IMR-90 (cell line): ENCODE measurements around the gene HOXD8. TPM values are rescaled to one million over a fixed set of nuclear protein-coding genes. Genes with fewer than 3 reads are reported as not detected.

ENCODE experiments used
- ATAC-seq: fragments of 200-7000 bp; cut with Tn5 transposase; 2 replicates; pipeline ENCODE4 v1.9.1; 2020; ENCODE audit warnings: low read depth, mild to moderate bottlenecking, moderate library complexity
- BruUV-seq: library from RNA; stranded (reverse); fragments of 400-500 nt; replicated peaks from 2 replicates; lab custom pipeline; 2021; lab: Mats Ljungman, UMichigan
- CTCF ChIA-PET: fragments of 300-600 bp; formaldehyde crosslinking; extraction: SDS; loops from one replicate; lab custom pipeline; 2021; ENCODE audit warnings: antibody characterized with exemption; lab: Yijun Ruan, JAX
- POLR2A ChIA-PET: fragments of 300-600 bp; sonication (Branson Sonifier 250); formaldehyde crosslinking; loops from one replicate; lab custom pipeline; 2022; ENCODE audit warnings: antibody characterized with exemption; ENCODE audit not compliant: unreplicated experiment; lab: Charles Lee
- DNase-seq: peaks from one replicate; pipeline ENCODE4 v3.0.0; 2013
- H2AFZ ChIP-seq: replicated peaks from 2 replicates; pipeline ENCODE3; 2013; ENCODE audit warnings: low read length, mild to moderate bottlenecking; ENCODE audit not compliant: poor library complexity
- H2AK5ac ChIP-seq: 2 replicates; pipeline ENCODE4 v1.6.1; 2013; ENCODE audit warnings: low read depth, low read length, inconsistent platforms
- H2AK9ac ChIP-seq: replicated peaks from 2 replicates; pipeline ENCODE3; 2013; ENCODE audit warnings: mild to moderate bottlenecking, low read depth, low read length, moderate library complexity; ENCODE audit not compliant: poor library complexity
- H2BK120ac ChIP-seq: 2 replicates; pipeline ENCODE4 v1.6.1; 2013; ENCODE audit warnings: low read depth, low read length, inconsistent platforms
- H2BK15ac ChIP-seq: 3 replicates; pipeline ENCODE4 v1.6.1; 2013; ENCODE audit warnings: low read depth, low read length, inconsistent platforms
- H2BK20ac ChIP-seq: 2 replicates; pipeline ENCODE4 v1.6.1; 2013; ENCODE audit warnings: low read depth, mild to moderate bottlenecking, inconsistent platforms, low read length, moderate library complexity
- H2BK5ac ChIP-seq: 2 replicates; pipeline ENCODE4 v1.6.1; 2013; ENCODE audit warnings: mild to moderate bottlenecking, low read depth, low read length, inconsistent platforms; ENCODE audit not compliant: poor library complexity, severe bottlenecking
- H3K14ac ChIP-seq: replicated peaks from 2 replicates; pipeline ENCODE4 v1.6.1; 2013; ENCODE audit warnings: low read depth, low read length, inconsistent platforms
- H3K18ac ChIP-seq: 2 replicates; pipeline ENCODE4 v1.6.1; 2013; ENCODE audit warnings: low read depth, low read length, control low read depth
- H3K23ac ChIP-seq: 2 replicates; pipeline ENCODE4 v1.6.1; 2013; ENCODE audit warnings: low read depth, low read length, inconsistent platforms
- H3K27ac ChIP-seq: 2 replicates; pipeline ENCODE4 v1.5.1; 2013; ENCODE audit warnings: mild to moderate bottlenecking, control low read depth, low read length; ENCODE audit not compliant: insufficient read depth
- H3K27me3 ChIP-seq: 2 replicates; pipeline ENCODE4 v1.6.1; 2013; ENCODE audit warnings: low read length; ENCODE audit not compliant: control insufficient read depth, insufficient read depth
- H3K36me3 ChIP-seq: 2 replicates; pipeline ENCODE4 v1.6.1; 2013; ENCODE audit warnings: low read length, mixed read lengths; ENCODE audit not compliant: control insufficient read depth, insufficient read depth
- H3K4ac ChIP-seq: 2 replicates; pipeline ENCODE4 v1.6.1; 2013; ENCODE audit warnings: low read depth, low read length, inconsistent platforms
- H3K4me1 ChIP-seq: 2 replicates; pipeline ENCODE4 v1.6.1; 2013; ENCODE audit warnings: low read length, mixed read lengths; ENCODE audit not compliant: control insufficient read depth, insufficient read depth
- H3K4me2 ChIP-seq: 2 replicates; pipeline ENCODE4 v1.6.1; 2013; ENCODE audit warnings: low read depth, mild to moderate bottlenecking, control low read depth, low read length, moderate library complexity
- H3K4me3 ChIP-seq: 2 replicates; pipeline ENCODE4 v1.5.1; 2013; ENCODE audit warnings: low read depth, mild to moderate bottlenecking, control low read depth, low read length, moderate library complexity; ENCODE audit not compliant: insufficient read depth
- H3K56ac ChIP-seq: 2 replicates; pipeline ENCODE4 v1.6.1; 2013; ENCODE audit warnings: low read length, inconsistent platforms; ENCODE audit not compliant: insufficient read depth; ENCODE audit errors: extremely low read depth
- H3K79me1 ChIP-seq, 2 experiments: 2 replicates each; pipeline ENCODE4 v1.6.1; 2013; ENCODE audit warnings: low read length in 2 of 2, inconsistent platforms in 1 of 2, low read depth in 1 of 2
- H3K9ac ChIP-seq: 2 replicates; pipeline ENCODE4 v1.6.1; 2013; ENCODE audit warnings: low read depth, low read length, control low read depth
- H3K9me1 ChIP-seq: 2 replicates; pipeline ENCODE4 v1.6.1; 2013; ENCODE audit warnings: low read length, inconsistent platforms; ENCODE audit not compliant: insufficient read depth
- H3K9me3 ChIP-seq: 2 replicates; pipeline ENCODE4 v1.6.1; 2013; ENCODE audit warnings: low read length; ENCODE audit not compliant: control insufficient read depth, insufficient read depth
- H4K20me1 ChIP-seq: 2 replicates; pipeline ENCODE4 v1.6.1; 2013; ENCODE audit warnings: low read length, inconsistent platforms; ENCODE audit not compliant: insufficient read depth
- H4K5ac ChIP-seq: 2 replicates; pipeline ENCODE4 v1.6.1; 2013; ENCODE audit warnings: mild to moderate bottlenecking, low read depth, low read length, control low read depth
- H4K8ac ChIP-seq, 2 experiments: 2 replicates each; pipeline ENCODE4 v1.6.1; 2013; ENCODE audit warnings: low read depth in 2 of 2, low read length in 2 of 2, control low read depth in 1 of 2, inconsistent platforms in 1 of 2
- H4K91ac ChIP-seq: 2 replicates; pipeline ENCODE4 v1.6.1; 2013; ENCODE audit warnings: low read depth, low read length, inconsistent platforms; ENCODE audit not compliant: insufficient read depth
- BHLHE40 ChIP-seq: fragments of 150-350 bp; IDR thresholded peaks from 2 replicates; pipeline ENCODE4 v1.6.1; 2016; ENCODE audit warnings: mild to moderate bottlenecking, low read depth, low read length
- CEBPB ChIP-seq: IDR thresholded peaks from 2 replicates; pipeline ENCODE4 v1.6.1; 2012; ENCODE audit warnings: low read depth, low read length, improper control_type of control experiment
- CHD1 ChIP-seq: IDR thresholded peaks from 2 replicates; pipeline ENCODE4 v1.6.1; 2012; ENCODE audit warnings: low read depth, low read length, improper control_type of control experiment
- CTCF ChIP-seq: conservative IDR thresholded peaks from 2 replicates; pipeline ENCODE4 v1.5.1; 2012; ENCODE audit warnings: mild to moderate bottlenecking, low read depth, low read length, improper control_type of control experiment
- ELK1 ChIP-seq: fragments of 150-350 bp; IDR thresholded peaks from 2 replicates; pipeline ENCODE4 v1.6.1; 2016; ENCODE audit warnings: low read depth, mild to moderate bottlenecking, low read length, moderate library complexity, borderline replicate concordance
- FOS ChIP-seq: fragments of 150-350 bp; IDR thresholded peaks from 2 replicates; pipeline ENCODE4 v1.6.1; 2016; ENCODE audit warnings: low read depth, low read length
- MAFK ChIP-seq: IDR thresholded peaks from 2 replicates; pipeline ENCODE4 v1.6.1; 2012; ENCODE audit warnings: low read depth, low read length, improper control_type of control experiment
- MAZ ChIP-seq: IDR thresholded peaks from 2 replicates; pipeline ENCODE4 v1.6.1; 2012; ENCODE audit warnings: low read depth, mild to moderate bottlenecking, low read length, improper control_type of control experiment, moderate library complexity, borderline replicate concordance
- MXI1 ChIP-seq: IDR thresholded peaks from 2 replicates; pipeline ENCODE4 v1.6.1; 2012; ENCODE audit warnings: low read depth, mild to moderate bottlenecking, low read length, moderate library complexity, borderline replicate concordance
- NFE2L2 ChIP-seq: fragments of 150-350 bp; IDR thresholded peaks from 2 replicates; pipeline ENCODE4 v1.6.1; 2016; ENCODE audit warnings: low read depth, mild to moderate bottlenecking, low read length
- POLR2A ChIP-seq: IDR thresholded peaks from 2 replicates; pipeline ENCODE4 v1.6.1; 2012; ENCODE audit warnings: mild to moderate bottlenecking, low read depth, low read length
- RAD21 ChIP-seq: IDR thresholded peaks from 2 replicates; pipeline ENCODE4 v1.6.1; 2012; ENCODE audit warnings: low read length, improper control_type of control experiment
- RCOR1 ChIP-seq: IDR thresholded peaks from 2 replicates; pipeline ENCODE4 v1.6.1; 2012; ENCODE audit warnings: mild to moderate bottlenecking, low read length, improper control_type of control experiment; ENCODE audit not compliant: insufficient replicate concordance
- RFX5 ChIP-seq: IDR thresholded peaks from 2 replicates; pipeline ENCODE4 v1.8.0; 2012; ENCODE audit warnings: low read depth, mild to moderate bottlenecking, low read length, moderate library complexity
- SMC3 ChIP-seq: fragments of 150-350 bp; IDR thresholded peaks from 2 replicates; pipeline ENCODE4 v1.6.1; 2016; ENCODE audit warnings: low read depth, mild to moderate bottlenecking, antibody characterized with exemption, low read length, moderate library complexity
- USF2 ChIP-seq: fragments of 150-350 bp; IDR thresholded peaks from 2 replicates; pipeline ENCODE4 v1.6.1; 2017; ENCODE audit warnings: mild to moderate bottlenecking, antibody characterized with exemption, low read length, low read depth
- WGBS, 2 experiments: methylation state at CpG; one replicate each; pipeline versions ENCODE4 v1.1.5 to v1.1.7; 2013; ENCODE audit warnings: missing lambda C conversion rate in 2 of 2; ENCODE audit not compliant: insufficient read length in 1 of 2; ENCODE audit errors: extremely low coverage in 2 of 2; 5-methylcytosine and 5-hydroxymethylcytosine counted together
- dilution Hi-C: fragments of 300-500 bp; cut with HindIII; formaldehyde crosslinking; loops from one replicate; pipeline ENCODE4 v1.14.3; 2018; ENCODE audit warnings: low sequenced_read_pairs; ENCODE audit not compliant: unreplicated experiment
- in situ Hi-C: fragments of 300-500 bp; cut with MboI; formaldehyde crosslinking; loops from 3 replicates; pipeline ENCODE4 v1.14.3; 2019; ENCODE audit warnings: low sequenced_read_pairs, inconsistent platforms, mixed read lengths
- intact Hi-C: fragments of 100-400 bp; cut with micrococcal nuclease; formaldehyde crosslinking; loops from 2 replicates; pipeline ENCODE4 v1.10.0; 2022
- polyA plus RNA-seq, 3 experiments: library from polyadenylated mRNA; depleted of rRNA; stranded (reverse); fragments of >200 nt; gene quantifications; 2 replicates each; pipeline ENCODE4 v1.2.3, GENCODE V29; 2012; ENCODE audit warnings: low replicate concordance in 1 of 3
- total RNA-seq: library from RNA; depleted of rRNA; stranded (reverse); fragments of >200 nt; gene quantifications from 2 replicates; pipeline ENCODE4 v1.2.3, GENCODE V29; 2012

HOXD8 gene
- total and polyA plus RNA-seq, 2 of the 4 experiments (the other 2 are of a cell fraction): not detected

- no peak overlapping the region for H3K4me3 ChIP-seq
- WGBS, 2 experiments: 2% methylated on average over 9 of the region's 25 CpGs; no CpG with 5 or more reads in 1 of the 2 experiments
- dilution Hi-C loops: no loop called here
Measured at GRCh38 chr2:176105078-176105729, 24.3 kb upstream of the HOXD8 start.

More at GRCh38 chr2:176105078-176105729, 24.3 kb upstream of the HOXD8 start:
- Histone ChIP-seq H2BK20ac (no peak overlapping the region), H3K27me3 (peaks cover 95% of the 10 kb centered on the region), H4K8ac (no peak overlapping the region), H3K4me2 (no peak overlapping the region), H3K79me1 (no peaks in the 10 kb centered on the region), H3K56ac (no peak overlapping the region), H3K14ac (no peak overlapping the region), H2AFZ (no peak overlapping the region), H3K36me3 (no peaks in the 10 kb centered on the region), H3K9ac (no peak overlapping the region), H2BK15ac (no peak overlapping the region), H3K27ac (no peak overlapping the region), H2AK9ac (no peak overlapping the region), H4K20me1 (no peaks in the 10 kb centered on the region), H3K18ac (no peak overlapping the region), H2BK5ac (no peak overlapping the region), H2AK5ac (no peak overlapping the region), H2BK120ac (no peak overlapping the region), H4K91ac (no peak overlapping the region), H3K4ac (no peak overlapping the region), H3K23ac (no peak overlapping the region), H3K9me3 (peaks cover 6% of the 10 kb centered on the region), H3K9me1 (no peaks in the 10 kb centered on the region), H4K5ac (no peak overlapping the region), H3K4me1 (no peaks in the 10 kb centered on the region)
- CTCF ChIA-PET: no interaction called here
- no TSS peak for BruUV-seq
- TF ChIP-seq POLR2A (no peak), BHLHE40 (no peak), RFX5 (no peak), MXI1 (no peak), ELK1 (no peak), RAD21 (no peak), CTCF (no peak), CHD1 (no peak), MAFK (no peak), FOS (no peak), NFE2L2 (no peak), USF2 (no peak), CEBPB (no peak), RCOR1 (no peak), SMC3 (no peak), MAZ (no peak)
- no peak for ATAC-seq
- no peak for DNase-seq
- POLR2A ChIA-PET: no interaction called here
- in situ Hi-C loops (no loop called here), intact Hi-C loops (no loop called here)
